Stimulated activated CD4-positive, alpha-beta T cell treated with anti-CD3 and anti-CD28 coated beads, Interleukin-1b, Interleukin-23, amount 100 ng/mL, for 1 hour (primary cell): ENCODE measurements around the gene IFNL1.
A peak's percentile ranks its signal among the peaks of the same experiment; 100 is the strongest.
"Not testable (repeated sequence)": the region's sequence is repeated elsewhere in the genome, so short reads cannot be mapped to it uniquely, and the experiment has no call there.

Experiments
- DNase-seq, 2 donors: peaks; one replicate each; pipeline ENCODE4 v3.0.0-alpha.2; 2020; ENCODE audit warnings: low read depth in 2 of 2

The IFNL1 gene

DNA sequence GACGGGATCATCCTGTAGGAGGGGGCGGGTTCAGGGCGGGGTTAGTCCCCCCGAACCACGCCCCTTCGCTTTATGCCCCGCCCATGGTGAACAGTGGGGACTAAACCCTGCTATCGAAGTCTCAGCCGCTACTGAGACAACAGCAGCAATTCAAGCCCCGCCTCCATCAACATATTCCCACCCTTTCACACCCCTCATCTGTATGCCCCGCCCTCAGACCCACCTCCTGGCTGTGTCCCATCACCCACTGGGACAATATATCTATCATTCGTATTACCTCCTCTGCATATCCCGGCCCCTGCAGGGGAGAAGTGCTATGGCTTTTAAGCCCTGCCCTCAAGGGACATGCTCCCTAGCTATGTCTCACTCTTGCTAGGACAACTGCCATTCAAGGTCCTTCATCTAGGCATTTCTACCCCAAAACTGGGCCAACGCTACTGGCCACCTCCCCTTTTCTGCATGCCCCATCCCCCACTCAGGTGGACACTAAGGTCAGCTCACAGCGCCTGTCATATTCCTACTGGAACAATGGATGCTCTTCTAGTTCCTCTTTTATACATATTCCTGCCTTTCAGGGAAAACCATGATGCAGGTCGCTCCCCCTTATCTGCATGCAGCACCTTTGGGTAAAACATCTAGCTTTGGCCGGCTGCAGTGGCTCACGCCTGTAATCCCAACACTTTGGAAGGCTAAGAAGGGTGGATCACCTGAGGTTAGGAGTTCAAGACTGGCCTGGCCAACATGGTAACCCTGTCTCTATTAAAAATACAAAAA is 12.5 kb downstream of the IFNL1 start:
- no peak for DNase-seq

- not testable (repeated sequence) for DNase-seq
These were observed 13.1 kb downstream of the IFNL1 start for GRCh38 chr19:39309305-39309670.

- no peak for DNase-seq
These were observed 14.5 kb downstream of the IFNL1 start for GRCh38 chr19:39310558-39311311.

- DNase-seq = no peak
These were observed 18.0 kb downstream of the IFNL1 start for GRCh38 chr19:39314016-39314728.

GRCh38 chr19:39315933-39316332 is 19.7 kb downstream of the IFNL1 start:
- DNase-seq = no peak

- no peak for DNase-seq
These were observed 20.6 kb downstream of the IFNL1 start for GRCh38 chr19:39316627-39317321.

GRCh38 chr19:39317476-39317875 is 21.3 kb downstream of the IFNL1 start:
- DNase-seq = no peak

DNA sequence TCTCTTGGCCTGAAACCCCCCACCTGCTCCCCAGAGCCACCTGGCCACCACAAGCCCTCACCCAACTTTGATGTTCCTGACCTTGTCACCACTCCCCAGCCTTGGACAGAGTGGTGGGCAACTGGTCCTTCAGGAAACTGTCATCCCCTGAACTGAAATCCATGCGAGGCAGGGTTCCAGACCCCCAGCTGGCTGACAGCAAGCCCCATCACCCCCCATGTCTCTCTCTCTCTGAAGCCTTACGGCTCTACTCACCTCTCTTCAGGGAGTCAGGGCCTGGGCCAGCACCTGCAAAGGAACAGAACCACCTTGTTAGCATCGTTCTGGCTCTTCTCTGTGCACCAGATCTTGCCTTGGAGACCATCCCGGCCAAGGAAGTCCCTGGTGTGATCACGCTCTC is 21.9 kb downstream of the IFNL1 start:
- no peak for DNase-seq

DNA sequence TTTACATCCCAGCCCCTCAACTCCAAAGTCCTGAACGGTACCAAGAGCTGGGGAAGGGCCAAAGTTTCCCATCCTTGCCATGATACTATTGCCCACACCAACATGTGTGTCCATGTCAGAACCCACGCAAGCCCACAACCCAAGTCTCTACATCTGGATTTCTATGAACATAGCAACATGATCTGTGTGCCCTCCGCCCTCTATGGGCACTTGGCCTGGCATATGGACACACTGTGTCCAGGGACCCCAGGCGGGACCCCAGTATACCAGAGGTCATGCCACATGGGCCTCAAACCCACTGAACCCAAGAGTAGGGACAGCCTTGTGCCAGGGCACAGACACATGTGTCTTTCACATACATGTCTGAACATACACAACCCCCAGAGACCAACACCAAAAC is 22.5 kb downstream of the IFNL1 start:
- DNase-seq = no peak

DNA sequence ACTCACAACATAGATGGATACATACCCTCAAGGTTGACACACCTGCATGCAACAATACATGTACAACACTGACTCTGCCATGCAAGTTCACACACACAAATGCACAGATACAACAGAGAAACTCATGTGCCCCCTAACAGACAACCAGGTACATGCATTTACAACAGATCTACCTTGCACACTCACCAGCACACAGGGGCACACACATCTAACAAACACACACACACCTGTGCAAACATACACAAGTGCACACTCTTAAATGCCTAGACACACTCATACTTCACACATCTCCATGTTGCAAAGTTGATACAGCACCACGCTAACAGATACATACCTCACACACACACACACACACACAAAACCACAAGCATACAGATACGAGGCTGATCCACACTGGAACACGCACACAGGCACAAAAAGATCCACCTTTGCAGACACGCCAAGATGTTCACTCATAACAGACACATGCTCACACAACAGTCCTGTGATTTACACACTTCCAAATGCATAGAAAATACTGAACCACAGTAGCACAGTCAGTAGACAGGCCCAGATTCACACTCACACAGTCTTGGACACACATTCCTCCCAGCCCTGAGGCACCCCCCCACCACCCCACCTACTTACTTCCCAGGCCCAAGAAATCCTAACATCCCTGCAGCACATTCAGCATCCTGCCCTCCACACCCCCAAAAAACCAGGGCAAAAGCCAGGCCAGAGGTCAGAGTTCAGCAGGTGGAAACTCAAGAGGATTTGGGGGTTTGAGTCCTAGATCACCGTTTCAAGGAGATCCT is 23.1 kb downstream of the IFNL1 start:
- DNase-seq = no peak

DNA sequence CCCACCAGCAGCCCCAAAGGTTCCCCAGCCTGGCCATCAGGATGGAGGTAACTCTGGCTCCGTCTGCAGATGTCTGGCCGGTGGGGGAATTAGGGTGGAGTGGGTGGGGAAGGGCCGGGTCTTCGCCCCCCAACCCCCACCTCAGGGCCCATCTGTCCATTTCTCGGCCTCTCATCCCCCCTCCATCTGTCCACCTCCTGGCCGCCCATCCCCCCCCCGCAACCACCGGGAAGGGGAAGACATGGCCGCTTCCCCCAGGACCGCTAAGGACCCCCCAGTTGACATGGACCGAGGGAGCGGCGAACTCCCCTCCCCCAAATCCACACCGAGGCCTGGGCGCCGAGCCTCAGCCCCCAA is 23.7 kb downstream of the IFNL1 start:
- no peak for DNase-seq

- DNase-seq = no peak
These were observed 25.1 kb downstream of the IFNL1 start for GRCh38 chr19:39321117-39321831.

DNA sequence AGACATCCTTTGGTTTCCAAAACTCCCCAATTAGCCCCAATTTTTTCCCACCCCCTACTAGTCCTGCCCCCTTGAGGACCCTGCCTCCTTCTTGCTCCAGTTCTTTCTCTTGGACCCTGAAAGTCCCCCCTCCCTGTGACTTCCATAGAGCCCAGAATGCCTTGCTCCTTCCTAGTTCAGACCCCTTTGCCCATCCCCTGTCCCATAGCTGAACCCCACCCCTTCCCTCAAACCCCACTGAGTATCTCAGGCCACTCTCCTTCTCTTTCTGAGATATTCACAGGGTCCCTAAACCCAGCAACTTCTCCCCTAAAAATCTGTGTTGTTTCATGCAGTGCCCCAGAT is 25.6 kb downstream of the IFNL1 start:
- no peak for DNase-seq

DNA sequence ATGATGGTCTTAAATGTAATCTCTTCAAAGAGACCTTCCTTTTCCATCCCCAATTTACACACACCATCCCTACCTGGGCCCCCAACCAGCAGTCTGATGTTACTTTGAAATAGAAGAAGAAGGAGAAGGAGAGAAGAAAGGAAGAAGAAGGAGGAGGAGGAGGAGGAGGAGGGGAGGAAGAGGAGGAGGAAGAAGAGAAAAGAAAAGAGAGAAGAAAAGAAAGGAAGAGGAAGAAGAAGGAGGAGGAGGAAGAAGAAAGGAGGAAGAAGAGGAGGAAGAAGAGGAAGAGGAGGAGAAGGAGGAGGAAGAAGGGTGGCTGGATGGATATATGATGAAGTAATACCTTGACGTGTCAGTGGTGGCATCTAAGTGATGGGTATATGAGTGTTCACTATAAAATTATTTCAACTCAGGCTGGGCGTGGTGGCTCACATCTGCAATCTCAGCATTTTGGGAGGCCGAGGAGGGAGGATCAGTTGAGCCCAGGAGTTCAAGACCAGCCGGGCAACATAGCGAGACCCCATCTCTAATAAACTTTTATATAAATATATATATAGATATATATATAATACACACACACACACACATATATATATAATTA is 28.1 kb downstream of the IFNL1 start:
- DNase-seq = no peak

DNA sequence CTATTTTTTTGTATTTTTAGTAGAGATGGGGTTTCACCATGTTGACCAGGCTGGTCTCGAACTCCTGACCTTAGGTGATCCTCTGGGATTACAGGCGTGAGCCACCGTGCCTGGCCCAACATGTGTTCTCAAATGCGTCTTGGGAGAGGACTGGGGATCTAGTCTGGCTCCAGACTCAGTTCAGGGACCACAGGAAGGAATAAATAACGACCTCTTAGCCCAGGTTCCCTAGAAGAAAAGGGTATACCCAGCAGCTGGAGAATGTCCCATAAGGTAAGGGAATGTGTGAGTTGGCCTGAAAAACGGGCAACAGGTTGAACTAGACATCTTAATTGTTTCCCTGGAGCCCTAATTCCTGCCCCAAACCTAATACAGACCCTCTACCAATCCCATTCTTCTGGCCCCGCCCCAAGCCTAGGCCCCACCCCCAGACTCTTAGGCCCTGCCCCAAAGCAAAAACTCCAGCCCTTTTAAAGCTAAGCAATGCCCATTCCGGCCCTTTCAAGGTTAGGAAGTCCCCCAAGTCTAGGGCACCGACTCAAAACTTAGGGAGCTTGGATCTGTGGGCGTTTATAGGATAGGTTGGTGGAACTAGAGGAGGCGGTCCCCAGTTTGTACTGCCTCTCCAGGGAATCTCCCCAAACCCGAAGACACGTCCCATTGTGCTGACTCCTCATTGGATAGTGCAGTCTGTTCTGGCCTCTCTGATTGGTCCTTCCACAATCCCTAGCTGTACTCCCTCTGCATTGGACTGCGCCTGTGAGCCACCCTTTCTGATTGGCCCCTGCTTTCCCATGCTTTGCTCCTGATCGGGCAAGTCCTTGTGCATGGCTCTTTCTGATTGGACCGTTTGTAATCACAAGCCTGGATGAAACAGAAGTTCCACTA is 29.8 kb downstream of the IFNL1 start:
- DNase-seq = no peak

DNA sequence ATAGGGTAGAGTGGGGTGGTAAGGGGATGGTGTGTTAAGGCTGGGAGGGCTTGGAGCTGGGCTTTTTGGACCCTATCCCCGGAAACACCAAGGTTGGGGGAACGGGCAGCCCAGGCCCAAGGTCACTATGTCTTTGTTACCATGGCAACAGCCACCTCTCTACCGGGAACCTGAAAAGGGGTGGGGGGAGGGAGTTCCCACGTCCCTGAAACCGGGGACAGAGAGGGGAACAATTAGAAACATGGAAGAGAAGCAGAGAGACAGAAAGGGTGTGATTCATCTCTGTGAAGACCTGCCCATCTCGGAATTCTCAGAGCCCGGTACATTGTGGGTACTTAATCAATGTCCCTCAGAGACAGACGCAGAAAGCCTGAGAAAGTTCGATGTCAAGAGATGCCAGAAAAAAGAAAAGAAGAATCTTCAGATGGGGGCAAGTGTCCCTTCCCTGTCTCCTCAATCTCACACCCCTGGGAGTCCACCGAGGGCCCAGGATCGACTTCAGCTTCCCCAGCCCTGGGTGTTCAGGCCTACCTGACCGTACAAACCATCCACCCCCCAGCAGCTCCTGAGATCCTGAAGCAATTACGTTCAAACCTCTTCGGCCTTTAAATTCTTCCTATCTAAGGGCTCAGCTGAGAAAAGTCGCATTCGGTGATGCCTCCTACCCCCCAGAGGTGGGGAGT is 31.3 kb downstream of the IFNL1 start:
- DNase-seq = no peak

- peak; percentile 65 to 80 for DNase-seq
These were observed 32.0 kb downstream of the IFNL1 start for GRCh38 chr19:39328046-39328705.

DNA sequence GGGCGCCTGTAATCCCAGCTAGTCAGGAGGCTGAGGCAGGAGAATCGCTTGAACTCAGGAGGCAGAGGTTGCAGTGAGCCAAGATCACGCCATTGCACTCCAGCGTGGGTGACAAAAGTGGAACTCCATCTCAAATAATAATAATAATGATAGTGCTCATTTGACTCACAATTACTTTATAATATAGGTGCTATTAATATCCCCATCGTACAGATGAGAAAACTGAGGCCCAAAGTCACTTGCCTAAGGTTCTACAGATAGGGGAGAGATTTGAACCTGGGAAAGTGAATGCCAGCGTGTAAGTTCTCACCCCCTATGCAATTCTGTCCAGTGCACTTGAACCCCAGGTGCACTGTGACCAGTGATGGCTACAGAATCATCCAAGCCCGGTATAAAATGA is 33.7 kb downstream of the IFNL1 start:
- no peak for DNase-seq
